GM12878 (cell line): Measurements from ENCODE around the gene AKAP1. TPM values are rescaled to one million over a fixed set of nuclear protein-coding genes. Genes with fewer than 3 reads are reported as not detected.

ENCODE experiments used
- ATAC-seq: fragments of 200-7000 bp; cut with Tn5 transposase; 3 replicates; pipeline ENCODE4 v1.9.1; 2020; ENCODE audit warnings: mild to moderate bottlenecking, moderate library complexity
- BruUV-seq: library from RNA; stranded (reverse); fragments of 400-500 nt; replicated peaks from 2 replicates; lab custom pipeline; 2021; lab: Mats Ljungman, UMichigan
- CTCF ChIA-PET: fragments of 300-600 bp; sonication (Branson Sonifier 250); formaldehyde crosslinking; extraction: SDS; loops from one replicate; lab custom pipeline; 2021; ENCODE audit warnings: inconsistent platforms; lab: Yijun Ruan, JAX
- POLR2A ChIA-PET: fragments of 350-600 bp; formaldehyde crosslinking; extraction: SDS; loops from one replicate; lab custom pipeline; 2021; ENCODE audit warnings: inconsistent platforms; lab: Charles Lee
- RAD21 ChIA-PET: fragments of 300-600 bp; sonication (Branson Sonifier 250); formaldehyde crosslinking; loops from one replicate; lab custom pipeline; 2023; ENCODE audit warnings: antibody characterized with exemption; ENCODE audit not compliant: unreplicated experiment; lab: Charles Lee
- SMC1A ChIA-PET: fragments of 300-600 bp; sonication (Branson Sonifier 250); formaldehyde crosslinking; loops from one replicate; lab custom pipeline; 2023; ENCODE audit not compliant: unreplicated experiment, uncharacterized antibody; lab: Charles Lee
- DNase-seq: peaks from one replicate; pipeline ENCODE4 v3.0.0-alpha.2; 2011; ENCODE audit warnings: low read depth, low spot score
- FAIRE-seq: peaks from 3 replicates; lab custom pipeline; 2011; peaks lifted over from hg19 to GRCh38; lab: Jason Lieb, UNC
- H2AFZ ChIP-seq: 2 replicates; pipeline ENCODE4 v1.6.0; 2011; ENCODE audit warnings: low read depth, low read length, control low read depth; ENCODE audit not compliant: control insufficient read depth
- H3K27ac ChIP-seq: 2 replicates; pipeline ENCODE4 v1.5.1; 2011; ENCODE audit warnings: control low read depth; ENCODE audit not compliant: control insufficient read depth, insufficient read depth
- H3K27me3 ChIP-seq, 2 experiments: replicated peaks in 1 of 2; 2 replicates each; pipeline versions ENCODE4 v1.6.0 to v1.6.1; 2011; ENCODE audit warnings: low read length in 1 of 2; ENCODE audit not compliant: control insufficient read depth in 2 of 2, insufficient read depth in 2 of 2
- H3K36me3 ChIP-seq, 2 experiments: 2 replicates each; pipeline ENCODE4 v1.5.1; 2011; ENCODE audit warnings: low read length in 1 of 2; ENCODE audit not compliant: control insufficient read depth in 2 of 2, insufficient read depth in 2 of 2
- H3K4me1 ChIP-seq: 2 replicates; pipeline ENCODE4 v1.6.1; 2011; ENCODE audit warnings: mild to moderate bottlenecking, low read length, moderate library complexity, mixed read lengths; ENCODE audit not compliant: control insufficient read depth, insufficient read depth
- H3K4me2 ChIP-seq: 2 replicates; pipeline ENCODE4 v1.6.0; 2011; ENCODE audit warnings: control low read depth; ENCODE audit not compliant: control insufficient read depth, insufficient read depth
- H3K4me3 ChIP-seq: fragments of 200-600 bp; sonication (generic); 2 replicates; pipeline ENCODE4 v1.5.1; 2016
- H3K79me2 ChIP-seq: 2 replicates; pipeline ENCODE4 v1.6.0; 2011; ENCODE audit warnings: low read length; ENCODE audit not compliant: control insufficient read depth, insufficient read depth
- H3K9ac ChIP-seq: 2 replicates; pipeline ENCODE4 v1.8.0; 2011; ENCODE audit warnings: low read length, control low read depth, mixed read lengths; ENCODE audit not compliant: control insufficient read depth, insufficient read depth
- H3K9me3 ChIP-seq: replicated peaks from 3 replicates; pipeline ENCODE4 v1.5.1; 2011; ENCODE audit warnings: mild to moderate bottlenecking, low read length; ENCODE audit not compliant: control insufficient read depth, insufficient read depth
- H4K20me1 ChIP-seq: 2 replicates; pipeline ENCODE4 v1.6.0; 2011; ENCODE audit not compliant: control insufficient read depth, insufficient read depth
- BACH1 ChIP-seq: fragments of 450-650 bp; IDR thresholded peaks from 2 replicates; pipeline ENCODE4 v1.6.1; 2017; ENCODE audit warnings: mild to moderate bottlenecking, borderline replicate concordance
- BHLHE40 ChIP-seq, 2 experiments: fragments of 450-650 bp in 1 of 2; IDR thresholded peaks; 2 replicates each; pipeline ENCODE4 v1.6.1; 2011 to 2017; ENCODE audit warnings: low read depth in 2 of 2, borderline replicate concordance in 1 of 2, improper control_type of control experiment in 1 of 2, low read length in 1 of 2, mild to moderate bottlenecking in 1 of 2
- CREB1 ChIP-seq: IDR thresholded peaks from 2 replicates; pipeline ENCODE4 v1.6.1; 2012; ENCODE audit warnings: low read depth, mild to moderate bottlenecking, inconsistent platforms
- CREM ChIP-seq: IDR thresholded peaks from 2 replicates; pipeline ENCODE4 v1.6.1; 2014; ENCODE audit warnings: antibody characterized with exemption, low read depth
- DPF2 ChIP-seq: fragments of 450-650 bp; IDR thresholded peaks from 2 replicates; pipeline ENCODE4 v1.6.1; 2017; ENCODE audit warnings: mild to moderate bottlenecking
- EGR1 ChIP-seq, 2 experiments: IDR thresholded peaks; 1 replicate in 1 of 2; 2 replicates in 1 of 2; pipeline ENCODE4 v1.6.1; 2011 to 2012; ENCODE audit warnings: low read depth in 2 of 2, low read length in 2 of 2, borderline replicate concordance in 1 of 2, mild to moderate bottlenecking in 1 of 2, moderate library complexity in 1 of 2
- GATAD2B ChIP-seq: fragments of 450-650 bp; conservative IDR thresholded peaks from 2 replicates; pipeline ENCODE4 v1.6.1; 2017; ENCODE audit warnings: low read depth, mild to moderate bottlenecking, moderate library complexity
- JUND ChIP-seq: IDR thresholded peaks from 2 replicates; pipeline ENCODE4 v1.6.1; 2012; ENCODE audit warnings: low read depth, mild to moderate bottlenecking, low read length, improper control_type of control experiment, moderate library complexity
- MXI1 ChIP-seq: fragments of 150-350 bp; IDR thresholded peaks from 2 replicates; pipeline ENCODE4 v1.6.1; 2011; ENCODE audit warnings: low read depth, mild to moderate bottlenecking, inconsistent platforms, low read length, improper control_type of control experiment
- NKRF ChIP-seq: fragments of 450-650 bp; conservative IDR thresholded peaks from 2 replicates; pipeline ENCODE4 v1.6.1; 2017; ENCODE audit warnings: mild to moderate bottlenecking, moderate library complexity
- NR2F1 ChIP-seq: fragments of 450-650 bp; conservative IDR thresholded peaks from 2 replicates; pipeline ENCODE4 v1.6.1; 2017; ENCODE audit warnings: mild to moderate bottlenecking
- RAD21 ChIP-seq: IDR thresholded peaks from 2 replicates; pipeline ENCODE4 v1.6.1; 2011; ENCODE audit warnings: mild to moderate bottlenecking, low read depth, low read length, moderate library complexity; ENCODE audit not compliant: insufficient read depth
- SIN3A ChIP-seq: IDR thresholded peaks from 2 replicates; pipeline ENCODE4 v1.6.1; 2012; ENCODE audit warnings: low read depth, low read length, improper control_type of control experiment
- TCF3 ChIP-seq: IDR thresholded peaks from 2 replicates; pipeline ENCODE4 v1.6.1; 2012; ENCODE audit warnings: low read depth, mild to moderate bottlenecking, low read length, borderline replicate concordance; ENCODE audit not compliant: insufficient read depth
- YY1 ChIP-seq: IDR thresholded peaks from 2 replicates; pipeline ENCODE4 v1.6.1; 2011; ENCODE audit warnings: low read depth, mild to moderate bottlenecking, low read length
- ZZZ3 ChIP-seq: IDR thresholded peaks from 2 replicates; pipeline ENCODE4 v1.6.1; 2011; ENCODE audit warnings: low read depth; ENCODE audit not compliant: control insufficient read depth, insufficient read length
- WGBS: methylation state at CpG from one replicate; pipeline ENCODE4 v1.1.6; 2016; ENCODE audit warnings: low lambda C conversion rate; ENCODE audit not compliant: insufficient replicate concordance, insufficient coverage; ENCODE audit errors: missing lambda C conversion rate; 5-methylcytosine and 5-hydroxymethylcytosine counted together
- in situ Hi-C: fragments of 300-500 bp; cut with MboI; formaldehyde crosslinking; loops from 9 replicates; pipeline ENCODE4 v1.14.3; 2018; ENCODE audit warnings: mixed read lengths
- intact Hi-C: fragments of 100-400 bp; cut with micrococcal nuclease; formaldehyde crosslinking; loops from one replicate; pipeline ENCODE4 v1.14.2; 2022; ENCODE audit not compliant: unreplicated experiment
- polyA plus RNA-seq, 11 experiments: library from polyadenylated mRNA; depleted of rRNA in 4 of 11; unstranded in 6 of 11; stranded (reverse) in 5 of 11; fragments of >200 nt; fragmentation: Nextera tagmentation in 4 of 11; fragmentation: Illumina TruSeq in 1 of 11; extraction: Ambion mirVana in 4 of 11; extraction: Trizol in 1 of 11; gene quantifications; 1 replicate in 1 of 11; 2 replicates in 10 of 11; pipeline versions ENCODE4 v1.2.1 to v1.2.3, GENCODE V29; 2011 to 2016; ENCODE audit warnings: inconsistent platforms in 2 of 11, missing spikeins in 2 of 11, low read depth in 1 of 11
- total RNA-seq, 4 experiments: library from RNA; depleted of rRNA in 3 of 4; stranded (reverse); fragments of >200 nt in 3 of 4; fragmentation: Illumina TruSeq in 1 of 4; extraction: Trizol in 1 of 4; gene quantifications; 2 replicates each; pipeline versions ENCODE4 v1.2.1 to v1.2.3, GENCODE V29; 2013 to 2021
- TF ChIP-seq, protein P1 (sequence below): fragments of 450-650 bp; IDR thresholded peaks from 2 replicates; pipeline ENCODE4 v1.6.1; 2017; ENCODE audit warnings: mild to moderate bottlenecking, moderate library complexity

The AKAP1 gene
- total and polyA plus RNA-seq, 10 of the 15 experiments (the other 5 are each of a cell fraction or from before 2014, with no cell fraction given): 11.9 to 50.5 (median 38.1) TPM

DNA sequence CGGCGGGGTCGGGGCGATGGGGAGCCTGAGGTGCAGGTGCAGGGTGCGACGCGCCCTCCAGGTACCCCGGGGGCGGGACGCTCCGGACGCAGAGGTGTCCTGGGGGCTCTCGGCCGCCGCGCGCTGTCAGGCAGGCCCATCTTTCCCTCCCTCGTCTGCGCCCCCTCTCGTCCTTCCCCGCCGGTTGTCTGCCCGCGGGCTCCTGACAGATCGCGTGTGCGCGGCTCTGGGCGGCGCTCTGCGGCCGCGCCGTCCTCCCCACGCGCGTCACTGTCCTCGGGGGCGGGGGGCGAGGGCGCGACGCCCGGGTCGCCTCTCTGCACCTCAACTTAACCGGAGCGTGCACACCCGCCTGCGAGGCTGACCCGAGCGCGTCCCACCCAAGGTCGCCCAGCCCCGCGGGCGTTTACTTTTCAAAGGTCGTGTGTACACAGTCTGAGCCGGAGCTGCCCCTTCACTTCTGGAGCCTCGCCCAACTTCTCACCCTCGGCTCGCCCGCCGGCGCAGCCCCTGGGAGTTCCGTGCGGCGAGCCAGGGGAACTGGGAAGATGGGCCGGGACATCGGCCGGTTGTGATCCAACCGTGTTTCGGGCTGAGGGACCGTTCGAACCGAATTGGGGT lies 512 bp downstream of the AKAP1 start:
- BruUV-seq: no TSS peak
- ChIA-PET CTCF (interaction anchor here (1.1 to 3.3 kb wide), 4 partner anchors 12 to 76 kb away, joined by 3 to 12 read pairs (median 5); no protein-coding TSS in a partner anchor), SMC1A (interaction anchor here (0.8 to 1.1 kb wide), 2 partner anchors 12 to 13 kb away, joined by 3 read pairs; no protein-coding TSS in a partner anchor), RAD21 (interaction anchor here (1.1 to 1.5 kb wide), 3 partner anchors 13 to 107 kb away, joined by 3 to 4 read pairs (median 3); partner anchors contain the start of gene SCPEP1), POLR2A (interaction anchor here (0.5 to 1.7 kb wide), 7 partner anchors 10 to 802 kb away, joined by 3 to 9 read pairs (median 3); no protein-coding TSS in a partner anchor)
- under 1% methylated on average over 54 of the region's 75 CpGs for WGBS
- peak overlapping the region; percentile 34 for H3K27ac ChIP-seq
- FAIRE-seq: no peak
- no peaks in the 10 kb centered on the region for H3K36me3 ChIP-seq
- in situ Hi-C loops: no loop called here
- ATAC-seq: peak; percentile 49
- H3K27me3 ChIP-seq: no peaks in the 10 kb centered on the region
- peaks cover 23% of the 10 kb centered on the region for H3K4me1 ChIP-seq
- H3K9me3 ChIP-seq: no peaks in the 10 kb centered on the region
- peak overlapping the region; percentile 84 for H3K4me3 ChIP-seq
- no peak for DNase-seq
- H4K20me1 ChIP-seq: peaks cover 2% of the 10 kb centered on the region; the same call in 1 of the 2 replicates
- H3K79me2 ChIP-seq: peaks cover 54% of the 10 kb centered on the region
- intact Hi-C loops: loop anchor here (5.0 to 10.0 kb wide), 4 partner anchors 81 to 251 kb away; partner anchors contain the start of genes C17orf67, COIL, DGKE and SCPEP1
- peak overlapping the region; percentile 64 for H3K4me2 ChIP-seq
- H3K9ac ChIP-seq: peak overlapping the region; percentile 70
- H2AFZ ChIP-seq: peak overlapping the region; percentile 78
- TF ChIP-seq GATAD2B (peak; percentile 78), EGR1 (IDR thresholded peaks at IDR 0.05; ENCODE audit: borderline replicate concordance in 1 of 2, low read depth in 2 of 2, low read length in 2 of 2) (peak in 1 of 2 experiments; percentile 9; a peak in 1 of 3 replicates), RAD21 (no peak), YY1 (0 out of 2 replicates have a peak, but pooled peaks have one; percentile 22), TCF3 (0 out of 2 replicates have a peak, but pooled peaks have one; percentile 4), ZZZ3 (no peak), MXI1 (peak; percentile 2; the same call in 1 of the 2 replicates), JUND (no peak), SIN3A (peak; percentile 26; the same call in 1 of the 2 replicates), CREM (peak; percentile 58), CREB1 (peak; percentile 42; the same call in 1 of the 2 replicates), BHLHE40 (IDR thresholded peaks at IDR 0.05; ENCODE audit: borderline replicate concordance in 1 of 2, low read depth in 2 of 2, low read length in 1 of 2) (0 out of 4 replicates have a peak, but pooled peaks of 1 of the 2 experiments have one; percentile 16), DPF2 (peak; percentile 43; the same call in 1 of the 2 replicates), NKRF (peak; percentile 20; the same call in 1 of the 2 replicates), NR2F1 (0 out of 2 replicates have a peak, but pooled peaks have one; percentile 32), BACH1 (peak; percentile 71)
- TF ChIP-seq, protein P1, sequence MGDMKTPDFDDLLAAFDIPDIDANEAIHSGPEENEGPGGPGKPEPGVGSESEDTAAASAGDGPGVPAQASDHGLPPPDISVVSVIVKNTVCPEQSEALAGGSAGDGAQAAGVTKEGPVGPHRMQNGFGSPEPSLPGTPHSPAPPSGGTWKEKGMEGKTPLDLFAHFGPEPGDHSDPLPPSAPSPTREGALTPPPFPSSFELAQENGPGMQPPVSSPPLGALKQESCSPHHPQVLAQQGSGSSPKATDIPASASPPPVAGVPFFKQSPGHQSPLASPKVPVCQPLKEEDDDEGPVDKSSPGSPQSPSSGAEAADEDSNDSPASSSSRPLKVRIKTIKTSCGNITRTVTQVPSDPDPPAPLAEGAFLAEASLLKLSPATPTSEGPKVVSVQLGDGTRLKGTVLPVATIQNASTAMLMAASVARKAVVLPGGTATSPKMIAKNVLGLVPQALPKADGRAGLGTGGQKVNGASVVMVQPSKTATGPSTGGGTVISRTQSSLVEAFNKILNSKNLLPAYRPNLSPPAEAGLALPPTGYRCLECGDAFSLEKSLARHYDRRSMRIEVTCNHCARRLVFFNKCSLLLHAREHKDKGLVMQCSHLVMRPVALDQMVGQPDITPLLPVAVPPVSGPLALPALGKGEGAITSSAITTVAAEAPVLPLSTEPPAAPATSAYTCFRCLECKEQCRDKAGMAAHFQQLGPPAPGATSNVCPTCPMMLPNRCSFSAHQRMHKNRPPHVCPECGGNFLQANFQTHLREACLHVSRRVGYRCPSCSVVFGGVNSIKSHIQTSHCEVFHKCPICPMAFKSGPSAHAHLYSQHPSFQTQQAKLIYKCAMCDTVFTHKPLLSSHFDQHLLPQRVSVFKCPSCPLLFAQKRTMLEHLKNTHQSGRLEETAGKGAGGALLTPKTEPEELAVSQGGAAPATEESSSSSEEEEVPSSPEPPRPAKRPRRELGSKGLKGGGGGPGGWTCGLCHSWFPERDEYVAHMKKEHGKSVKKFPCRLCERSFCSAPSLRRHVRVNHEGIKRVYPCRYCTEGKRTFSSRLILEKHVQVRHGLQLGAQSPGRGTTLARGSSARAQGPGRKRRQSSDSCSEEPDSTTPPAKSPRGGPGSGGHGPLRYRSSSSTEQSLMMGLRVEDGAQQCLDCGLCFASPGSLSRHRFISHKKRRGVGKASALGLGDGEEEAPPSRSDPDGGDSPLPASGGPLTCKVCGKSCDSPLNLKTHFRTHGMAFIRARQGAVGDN: 0 out of 2 replicates have a peak, but pooled peaks have one; percentile 5
